NCI-H526 (cell line): Measurements from ENCODE around the gene ATP8B1.

Source experiments
- DNase-seq, 2 experiments: peaks; one replicate each; lab custom pipeline; 2025; lab: John Stamatoyannopoulos, UW

ATP8B1 gene

GRCh38 chr18:57792631-57793301 lies 10.3 kb downstream of the ATP8B1 start:
- DNase-seq = no peak

DNA sequence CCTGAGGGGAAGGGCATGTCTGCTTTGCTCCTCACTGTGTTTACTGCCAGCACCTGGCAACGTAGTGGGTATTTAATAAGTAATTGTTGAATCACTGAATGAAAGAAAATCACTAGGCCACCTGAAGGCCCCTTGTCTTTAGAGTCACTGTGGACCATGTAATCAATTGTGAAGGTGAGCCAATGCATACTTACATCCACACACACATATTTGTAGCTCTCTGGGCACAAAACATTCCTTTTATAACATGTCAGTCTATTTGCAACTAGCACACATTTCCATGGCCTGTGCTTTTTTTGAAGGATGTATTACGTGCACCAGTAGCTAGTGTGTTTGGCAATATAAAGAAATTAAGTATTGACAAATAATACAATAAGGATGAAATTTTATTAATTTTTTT lies 11.2 kb downstream of the ATP8B1 start:
- no peak for DNase-seq

DNA sequence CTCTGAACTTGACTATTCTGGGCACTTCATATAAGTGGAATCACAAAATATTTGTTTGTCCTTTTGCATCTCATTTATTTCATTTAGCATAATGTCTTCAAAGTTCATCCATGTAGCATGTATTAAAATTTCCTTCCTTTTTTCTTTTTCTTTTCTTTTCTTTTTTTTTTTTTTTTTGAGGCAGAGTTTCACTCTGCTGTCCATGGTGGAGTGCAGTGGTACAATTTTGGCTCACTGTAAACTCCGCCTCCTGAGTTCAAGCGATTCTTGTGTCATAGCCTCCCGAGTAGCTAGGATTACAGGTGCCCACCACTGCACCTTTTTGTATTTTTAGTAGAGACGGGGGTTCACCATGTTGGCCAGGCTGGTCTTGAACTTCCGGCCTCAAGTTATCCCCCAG lies 11.9 kb downstream of the ATP8B1 start:
- DNase-seq = no peak

- no peak for DNase-seq
These were observed 12.8 kb downstream of the ATP8B1 start for GRCh38 chr18:57790316-57790715.

- DNase-seq = no peak
These were observed 13.4 kb downstream of the ATP8B1 start for GRCh38 chr18:57789759-57790158.

DNA sequence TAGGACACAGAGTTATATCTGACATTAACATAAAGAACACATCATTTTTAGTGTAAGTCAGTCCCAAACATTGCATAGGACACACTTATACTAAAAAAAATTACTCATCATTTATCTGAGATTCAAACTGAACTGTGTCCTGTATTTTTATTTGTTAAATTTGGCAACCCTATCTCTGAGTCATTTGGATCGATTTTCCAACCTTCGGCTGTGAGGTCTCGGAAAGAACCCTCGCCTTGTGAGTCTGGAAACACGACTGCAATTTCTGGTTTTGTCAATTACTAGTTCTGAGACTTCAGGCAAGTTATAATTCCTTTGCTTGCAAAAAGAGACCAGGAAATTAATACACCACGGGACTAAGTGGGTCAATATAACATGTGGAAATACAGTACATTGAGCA lies 14.0 kb downstream of the ATP8B1 start:
- no peak for DNase-seq

- no peak for DNase-seq
These were observed 15.9 kb downstream of the ATP8B1 start for GRCh38 chr18:57787068-57787685.

- DNase-seq = no peak
These were observed 17.2 kb downstream of the ATP8B1 start for GRCh38 chr18:57785751-57786437.

DNA sequence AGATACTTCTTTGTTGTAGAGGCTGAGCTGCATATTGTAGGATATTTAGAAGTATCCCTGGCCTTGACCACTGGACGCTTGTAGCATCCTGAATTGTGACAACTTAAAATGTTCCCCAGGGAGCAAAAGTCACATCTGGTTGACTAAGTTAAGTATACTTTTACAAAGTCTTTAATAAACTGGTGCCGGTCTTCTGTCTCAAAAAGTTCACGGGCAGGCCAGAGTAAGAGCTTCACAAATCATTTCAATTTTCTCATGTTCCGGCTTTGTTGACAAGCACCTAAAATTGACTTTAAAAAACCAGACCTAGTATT lies 18.4 kb downstream of the ATP8B1 start:
- DNase-seq = no peak

DNA sequence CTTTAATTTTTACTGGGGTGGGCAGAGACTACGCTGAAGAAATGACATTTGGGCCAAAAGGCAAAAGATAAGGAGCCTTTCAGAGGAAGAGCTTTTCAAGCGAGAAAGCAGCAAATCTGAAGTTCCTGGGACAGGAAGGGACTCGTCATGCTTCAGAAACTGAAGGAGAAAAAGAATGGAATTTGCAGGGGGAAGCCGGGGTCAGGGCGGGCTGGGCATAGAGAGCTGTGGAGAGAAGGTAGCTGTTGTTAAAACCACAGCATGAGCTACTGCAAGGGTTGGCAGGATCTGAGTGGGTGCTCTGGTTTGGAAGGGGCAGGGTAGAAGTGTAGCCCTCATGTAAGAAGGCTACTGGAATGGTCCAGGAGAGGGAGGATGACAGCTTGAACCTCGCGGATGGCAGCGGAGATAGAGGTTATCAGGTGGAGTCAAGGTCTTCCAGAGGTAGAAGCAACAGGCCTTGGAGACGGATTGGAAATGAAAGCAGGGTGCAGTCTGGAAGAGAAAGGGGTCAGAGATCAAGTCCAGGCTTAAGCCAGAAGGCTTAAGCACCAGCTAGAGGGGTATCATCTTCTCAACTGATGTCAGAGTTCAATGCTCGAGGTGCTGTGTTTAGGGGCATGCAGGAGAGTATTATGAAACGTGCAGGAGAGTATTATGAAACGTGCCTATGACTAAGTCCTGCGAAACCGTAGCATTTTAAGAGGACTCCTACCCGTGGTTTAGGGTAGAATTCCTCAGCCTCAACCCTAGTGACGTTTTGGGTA lies 18.9 kb downstream of the ATP8B1 start:
- no peak for DNase-seq

GRCh38 chr18:57782049-57782448 lies 21.1 kb downstream of the ATP8B1 start:
- DNase-seq = no peak

- DNase-seq = no peak
These were observed 22.3 kb downstream of the ATP8B1 start for GRCh38 chr18:57780706-57781347.

DNA sequence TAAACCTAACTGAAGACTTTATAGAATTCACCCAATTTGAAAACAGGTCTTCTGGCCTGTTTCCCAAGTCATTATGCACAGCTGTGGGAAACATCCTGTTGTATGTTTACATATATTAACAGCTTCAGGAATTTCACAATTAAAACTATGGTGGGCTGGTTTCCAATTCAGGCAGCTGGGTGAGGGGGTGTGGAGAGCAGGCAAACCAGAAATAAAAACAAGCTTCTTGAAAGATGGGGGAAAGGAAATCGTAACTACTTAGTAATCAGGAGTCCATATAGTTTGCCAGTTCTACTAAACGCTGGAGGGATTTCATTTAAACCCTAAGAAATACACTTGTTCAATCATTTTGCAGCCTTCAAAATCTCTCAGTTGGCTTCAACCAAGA lies 22.8 kb downstream of the ATP8B1 start:
- no peak for DNase-seq

DNA sequence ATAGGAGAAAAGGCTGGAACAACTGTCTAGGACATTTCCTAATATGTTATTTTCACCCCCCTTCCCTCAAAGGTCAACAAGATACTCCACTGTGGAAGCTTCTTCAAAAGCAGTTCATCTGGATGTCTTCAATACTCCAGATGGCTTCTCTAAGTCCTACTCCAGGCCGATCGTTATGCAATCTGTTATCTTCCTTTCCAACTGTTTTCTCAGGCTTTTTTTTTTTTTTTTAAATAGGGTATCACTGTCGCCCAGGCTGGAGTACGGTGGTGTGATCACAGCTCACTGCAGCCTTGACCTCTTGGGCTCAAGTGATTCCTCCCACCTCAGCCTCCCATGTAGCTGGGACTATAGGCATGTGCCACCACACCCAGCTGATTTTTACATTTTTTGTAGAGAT lies 26.3 kb downstream of the ATP8B1 start:
- no peak for DNase-seq

- DNase-seq = no peak
These were observed 26.8 kb downstream of the ATP8B1 start for GRCh38 chr18:57776354-57776753.

DNA sequence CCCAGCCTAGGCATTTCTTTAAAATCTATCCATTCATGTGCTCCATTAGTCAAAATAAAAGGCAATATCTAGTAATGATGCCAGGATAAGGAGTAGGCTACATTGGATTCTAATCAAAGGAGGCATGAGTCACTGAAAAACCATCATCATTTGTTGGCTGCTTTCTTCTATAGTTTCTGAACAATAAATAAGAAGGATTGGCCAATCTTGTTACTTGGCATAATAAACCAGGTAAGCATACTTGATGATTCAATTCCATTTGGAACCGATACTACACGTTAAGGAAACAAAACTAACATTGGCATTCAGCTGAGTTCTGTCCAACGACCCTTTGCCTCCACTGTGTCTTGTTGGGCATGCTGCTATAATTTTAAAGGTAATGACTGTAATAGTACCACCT lies 27.2 kb downstream of the ATP8B1 start:
- DNase-seq = no peak

DNA sequence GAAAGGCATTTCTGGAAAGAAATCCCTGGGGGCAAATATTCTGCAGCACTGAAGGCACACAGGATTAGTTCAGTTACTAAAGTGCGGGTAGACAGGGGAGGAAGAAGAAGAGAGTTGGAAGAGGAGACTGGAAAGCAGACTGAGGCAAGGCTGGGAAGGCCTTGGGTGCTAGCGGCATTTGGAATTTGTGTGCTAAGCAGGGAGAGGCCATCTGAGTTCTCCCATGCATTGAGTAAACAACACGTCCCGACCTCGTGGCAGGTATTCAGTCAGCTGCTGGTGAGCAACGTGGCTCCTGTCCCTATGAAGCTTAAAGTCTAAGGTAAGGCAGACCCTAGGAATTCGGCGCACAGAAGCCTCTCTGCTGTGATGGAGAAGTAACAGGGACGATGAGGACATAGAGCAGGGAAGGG lies 30.7 kb downstream of the ATP8B1 start:
- DNase-seq = peak in 1 of 2 experiments; percentile 45

DNA sequence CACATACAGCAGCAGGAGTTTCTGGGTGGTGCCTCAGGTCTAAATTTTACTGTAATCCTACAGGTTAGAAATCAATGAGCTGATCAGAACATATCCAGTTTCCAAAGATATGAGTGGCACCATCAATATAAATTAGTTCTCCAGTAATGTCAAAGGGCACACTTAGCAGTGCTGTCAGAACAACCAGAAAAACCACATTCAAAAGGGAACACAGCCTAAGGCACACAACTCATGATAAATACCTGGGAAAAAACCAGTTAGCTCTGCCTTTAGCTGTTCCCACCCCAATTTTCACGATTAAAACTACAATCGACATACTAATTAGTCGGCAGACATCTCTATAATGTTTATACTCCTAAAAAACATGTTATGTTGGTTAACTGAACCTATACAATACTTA lies 31.5 kb downstream of the ATP8B1 start:
- no peak for DNase-seq

DNA sequence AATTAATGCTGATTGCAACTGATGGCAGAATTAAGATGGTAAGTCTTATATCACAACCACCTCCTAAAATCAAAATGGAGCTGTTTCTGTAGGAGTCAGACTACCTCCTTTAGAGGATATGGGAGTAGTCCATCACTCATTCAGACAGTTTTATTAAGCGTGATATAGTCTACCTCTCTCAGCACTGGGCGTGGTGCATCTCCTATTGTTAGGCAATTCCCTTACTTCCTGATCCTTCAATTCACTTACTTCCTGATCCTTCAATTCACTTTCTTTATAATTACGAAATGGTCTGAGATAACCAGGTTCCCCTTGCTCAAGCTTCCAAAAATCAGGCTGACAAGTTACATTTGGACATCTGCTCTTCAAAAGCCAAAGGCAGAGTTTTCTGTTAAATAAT lies 31.9 kb downstream of the ATP8B1 start:
- peak; percentile 12 to 25 for DNase-seq

GRCh38 chr18:57768537-57769326 lies 34.4 kb downstream of the ATP8B1 start:
- no peak for DNase-seq

GRCh38 chr18:57767259-57768050 lies 35.7 kb downstream of the ATP8B1 start:
- no peak for DNase-seq
